Measurements from ENCODE around the gene SLC9B2.

DNA sequence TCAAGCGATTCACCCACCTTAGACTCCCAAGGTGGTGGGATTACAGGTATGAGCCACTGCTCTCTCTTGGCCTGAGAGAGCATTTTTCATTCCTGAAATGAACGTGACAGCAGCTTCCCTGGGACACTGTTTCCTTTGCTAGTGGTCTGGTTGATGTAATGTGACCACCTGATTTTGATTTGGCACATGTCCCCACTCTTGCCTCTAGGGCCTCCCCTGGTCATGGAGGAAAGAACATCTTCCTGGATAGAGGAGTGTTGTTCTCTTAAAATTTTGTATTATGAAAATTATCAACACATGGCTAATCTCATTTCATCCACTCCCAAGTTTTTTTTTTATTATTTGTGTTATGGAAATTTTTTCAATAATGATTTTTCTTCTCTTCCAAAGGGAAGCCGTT lies 23.8 kb downstream of the SLC9B2 start:
- TF ChIP-seq, protein P1, sequence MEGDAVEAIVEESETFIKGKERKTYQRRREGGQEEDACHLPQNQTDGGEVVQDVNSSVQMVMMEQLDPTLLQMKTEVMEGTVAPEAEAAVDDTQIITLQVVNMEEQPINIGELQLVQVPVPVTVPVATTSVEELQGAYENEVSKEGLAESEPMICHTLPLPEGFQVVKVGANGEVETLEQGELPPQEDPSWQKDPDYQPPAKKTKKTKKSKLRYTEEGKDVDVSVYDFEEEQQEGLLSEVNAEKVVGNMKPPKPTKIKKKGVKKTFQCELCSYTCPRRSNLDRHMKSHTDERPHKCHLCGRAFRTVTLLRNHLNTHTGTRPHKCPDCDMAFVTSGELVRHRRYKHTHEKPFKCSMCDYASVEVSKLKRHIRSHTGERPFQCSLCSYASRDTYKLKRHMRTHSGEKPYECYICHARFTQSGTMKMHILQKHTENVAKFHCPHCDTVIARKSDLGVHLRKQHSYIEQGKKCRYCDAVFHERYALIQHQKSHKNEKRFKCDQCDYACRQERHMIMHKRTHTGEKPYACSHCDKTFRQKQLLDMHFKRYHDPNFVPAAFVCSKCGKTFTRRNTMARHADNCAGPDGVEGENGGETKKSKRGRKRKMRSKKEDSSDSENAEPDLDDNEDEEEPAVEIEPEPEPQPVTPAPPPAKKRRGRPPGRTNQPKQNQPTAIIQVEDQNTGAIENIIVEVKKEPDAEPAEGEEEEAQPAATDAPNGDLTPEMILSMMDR (IDR thresholded peaks at IDR 0.05; ENCODE audit: borderline replicate concordance, extremely low read depth, low read length, poor library complexity, severe bottlenecking) = no peak
- TF ChIP-seq EZH2 (IDR thresholded peaks at IDR 0.05; ENCODE audit: borderline replicate concordance, low read depth, low read length, severe bottlenecking) = no peak

Data from DND-41 (cell line).